Trophoblast cell (in vitro differentiated cells and primary cell): Measurements from ENCODE around the gene LCK.

Experiments used
- DNase-seq, 2 donors: peaks; one replicate each; pipeline ENCODE4 v3.0.0-alpha.2; 2016
- H2AFZ ChIP-seq: 2 replicates; pipeline ENCODE4 v1.6.1; 2013; ENCODE audit warnings: low read length, moderate library complexity, mild to moderate bottlenecking; ENCODE audit not compliant: insufficient read depth, poor library complexity
- H2AK5ac ChIP-seq: 2 replicates; pipeline ENCODE4 v1.6.1; 2013; ENCODE audit warnings: mild to moderate bottlenecking, low read length
- H2BK120ac ChIP-seq: 2 replicates; pipeline ENCODE4 v1.6.1; 2013; ENCODE audit warnings: low read length, mild to moderate bottlenecking, moderate library complexity; ENCODE audit not compliant: insufficient read depth, poor library complexity
- H2BK12ac ChIP-seq: 2 replicates; pipeline ENCODE4 v1.6.1; 2013; ENCODE audit warnings: mild to moderate bottlenecking, low read length, moderate library complexity
- H2BK5ac ChIP-seq: 2 replicates; pipeline ENCODE4 v1.6.1; 2013; ENCODE audit warnings: low read length, low read depth, moderate library complexity, mild to moderate bottlenecking; ENCODE audit not compliant: poor library complexity
- H3K14ac ChIP-seq: 2 replicates; pipeline ENCODE4 v1.6.1; 2013; ENCODE audit warnings: mild to moderate bottlenecking, low read length
- H3K18ac ChIP-seq: 2 replicates; pipeline ENCODE4 v1.6.1; 2013; ENCODE audit warnings: mild to moderate bottlenecking, low read length
- H3K23ac ChIP-seq: 2 replicates; pipeline ENCODE4 v1.6.1; 2013; ENCODE audit warnings: low read length
- H3K27ac ChIP-seq: 2 replicates; pipeline ENCODE4 v1.5.1; 2013; ENCODE audit warnings: low read depth, mild to moderate bottlenecking, inconsistent platforms, low read length, moderate library complexity
- H3K27me3 ChIP-seq: 2 replicates; pipeline ENCODE4 v1.6.1; 2013; ENCODE audit warnings: inconsistent platforms, mild to moderate bottlenecking, low read length, moderate library complexity; ENCODE audit not compliant: insufficient read depth
- H3K36me3 ChIP-seq, 2 experiments: 1 replicate in 1 of 2; 2 replicates in 1 of 2; pipeline ENCODE4 v1.6.1; 2013; ENCODE audit warnings: low read length in 2 of 2, mild to moderate bottlenecking in 2 of 2, moderate library complexity in 1 of 2; ENCODE audit not compliant: insufficient read depth in 2 of 2, control insufficient read depth in 1 of 2
- H3K4ac ChIP-seq: 2 replicates; pipeline ENCODE4 v1.6.1; 2013; ENCODE audit warnings: low read depth, mild to moderate bottlenecking, low read length, moderate library complexity
- H3K4me1 ChIP-seq, 2 experiments: 1 replicate in 1 of 2; 2 replicates in 1 of 2; pipeline ENCODE4 v1.6.1; 2013; ENCODE audit warnings: low read length in 2 of 2, mild to moderate bottlenecking in 2 of 2, moderate library complexity in 1 of 2; ENCODE audit not compliant: insufficient read depth in 2 of 2, control insufficient read depth in 1 of 2
- H3K4me2 ChIP-seq: 2 replicates; pipeline ENCODE4 v1.6.1; 2013; ENCODE audit warnings: inconsistent platforms, mild to moderate bottlenecking, low read length, moderate library complexity
- H3K4me3 ChIP-seq: 2 replicates; pipeline ENCODE4 v1.5.1; 2013; ENCODE audit warnings: mild to moderate bottlenecking, low read depth, low read length, inconsistent platforms
- H3K79me1 ChIP-seq: one replicate; pipeline ENCODE4 v1.6.1; 2013; ENCODE audit warnings: low read length
- H3K79me2 ChIP-seq: 2 replicates; pipeline ENCODE4 v1.6.1; 2013; ENCODE audit warnings: low read length, mild to moderate bottlenecking; ENCODE audit not compliant: control insufficient read depth, insufficient read depth, poor library complexity
- H3K9ac ChIP-seq: 2 replicates; pipeline ENCODE4 v1.6.1; 2013; ENCODE audit warnings: mild to moderate bottlenecking, low read length
- H3K9me3 ChIP-seq: 2 replicates; pipeline ENCODE4 v1.6.1; 2013; ENCODE audit warnings: low read depth, mild to moderate bottlenecking, control low read depth, inconsistent platforms, low read length; ENCODE audit not compliant: insufficient read depth
- H4K12ac ChIP-seq: 2 replicates; pipeline ENCODE4 v1.6.1; 2013; ENCODE audit warnings: low read depth, mild to moderate bottlenecking, low read length, moderate library complexity
- H4K8ac ChIP-seq: 2 replicates; pipeline ENCODE4 v1.6.1; 2013; ENCODE audit warnings: low read depth, mild to moderate bottlenecking, low read length, moderate library complexity
- H4K91ac ChIP-seq: one replicate; pipeline ENCODE4 v1.6.1; 2013; ENCODE audit warnings: low read depth, mild to moderate bottlenecking, low read length, moderate library complexity
- WGBS: extraction: QIAGEN DNeasy Blood & Tissue Kit; methylation state at CpG from one replicate; pipeline ENCODE4 v1.1.7; 2013; ENCODE audit warnings: missing lambda C conversion rate; ENCODE audit not compliant: insufficient read length, insufficient coverage; ENCODE audit errors: extremely low coverage; 5-methylcytosine and 5-hydroxymethylcytosine counted together

LCK gene

GRCh38 chr1:32234792-32235191, 16.3 kb upstream of the LCK start:
- Histone ChIP-seq H2BK5ac (no peak overlapping the region), H3K4me1 (peaks cover 0 to 3% of the 10 kb centered on the region in 2 experiments), H3K4me3 (peak overlapping the region; percentile 19), H3K4ac (no peak overlapping the region), H3K27ac (no peak overlapping the region), H2AK5ac (no peak overlapping the region), H3K23ac (no peak overlapping the region), H3K18ac (no peak overlapping the region), H3K79me2 (no peaks in the 10 kb centered on the region), H2BK12ac (no peak overlapping the region), H3K79me1 (no peaks in the 10 kb centered on the region), H4K91ac (no peak overlapping the region), H3K4me2 (no peak overlapping the region), H2BK120ac (no peak overlapping the region), H3K9me3 (no peaks in the 10 kb centered on the region), H3K27me3 (no peaks in the 10 kb centered on the region), H4K12ac (no peak overlapping the region), H3K36me3 (peaks cover 9 to 22% of the 10 kb centered on the region in 2 experiments), H3K9ac (no peak overlapping the region), H2AFZ (no peak overlapping the region), H4K8ac (no peak overlapping the region), H3K14ac (no peak overlapping the region)
- DNase-seq: no peak
- WGBS: no CpG with 5 or more reads among the region's 7 CpGs

DNA sequence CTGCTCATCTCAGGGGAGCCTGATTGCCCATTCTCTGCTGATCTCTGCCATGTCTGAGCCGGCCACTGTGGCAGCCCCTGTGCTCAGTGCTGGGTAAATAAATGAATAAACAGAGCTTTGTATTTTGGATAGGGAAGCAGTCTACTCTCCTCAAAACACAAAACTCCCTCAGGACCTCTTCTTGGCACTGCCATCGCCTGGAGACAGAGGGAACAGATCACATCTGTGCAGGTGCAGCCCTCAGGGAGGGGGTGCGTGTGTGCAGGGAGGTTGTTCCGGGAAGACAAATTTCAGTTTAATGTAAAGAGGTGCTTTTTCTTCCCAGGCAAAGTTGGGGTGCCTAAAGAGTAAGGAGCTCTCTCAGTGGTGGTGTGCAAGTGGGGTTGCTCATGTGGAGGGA, 11.7 kb upstream of the LCK start:
- Histone ChIP-seq H2BK120ac (no peak overlapping the region), H3K36me3 (peaks cover 0 to 2% of the 10 kb centered on the region in 2 experiments), H2AFZ (no peak overlapping the region), H3K14ac (no peak overlapping the region), H3K27me3 (no peaks in the 10 kb centered on the region), H3K18ac (no peak overlapping the region), H3K4ac (no peak overlapping the region), H3K23ac (no peak overlapping the region), H3K4me3 (no peak overlapping the region), H3K9me3 (no peaks in the 10 kb centered on the region), H2BK5ac (no peak overlapping the region), H3K9ac (no peak overlapping the region), H4K12ac (no peak overlapping the region), H2BK12ac (no peak overlapping the region), H4K8ac (no peak overlapping the region), H3K79me2 (no peaks in the 10 kb centered on the region), H4K91ac (no peak overlapping the region), H2AK5ac (no peak overlapping the region), H3K79me1 (no peaks in the 10 kb centered on the region), H3K27ac (no peak overlapping the region), H3K4me2 (peak overlapping the region; percentile 99), H3K4me1 (peaks cover 2 to 18% of the 10 kb centered on the region in 2 experiments)
- DNase-seq: no peak
- no CpG with 5 or more reads among the region's 4 CpGs for WGBS

DNA sequence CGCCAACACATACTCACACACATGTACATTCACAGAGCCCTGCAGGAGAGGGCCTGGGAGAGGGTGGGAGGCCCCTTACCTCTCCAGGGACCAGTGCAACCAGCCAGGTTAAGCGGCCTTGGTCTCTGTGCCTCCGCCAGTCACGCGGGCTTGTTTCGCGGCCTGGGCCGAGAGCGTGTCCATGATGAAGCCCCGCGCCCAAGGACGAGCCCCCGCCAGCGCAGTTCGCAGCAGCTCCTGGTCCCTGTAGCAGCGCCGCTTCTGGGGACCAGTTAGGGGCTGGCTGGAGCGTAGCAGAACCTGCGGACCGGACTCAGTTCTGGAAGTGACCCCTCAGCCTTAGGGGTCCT, 11.3 kb upstream of the LCK start:
- no peak overlapping the region for H3K27ac ChIP-seq
- H3K9ac ChIP-seq: no peak overlapping the region
- H4K12ac ChIP-seq: peak overlapping the region; percentile 66
- WGBS: no CpG with 5 or more reads among the region's 20 CpGs
- peak overlapping the region; percentile 64 for H3K14ac ChIP-seq
- no peak overlapping the region for H2BK5ac ChIP-seq
- no peaks in the 10 kb centered on the region for H3K36me3 ChIP-seq
- no peak overlapping the region for H3K23ac ChIP-seq
- no peak overlapping the region for H2AK5ac ChIP-seq
- DNase-seq: no peak
- H3K4me1 ChIP-seq: peaks cover 2 to 18% of the 10 kb centered on the region in 2 experiments
- H3K79me2 ChIP-seq: no peaks in the 10 kb centered on the region
- no peak overlapping the region for H2BK120ac ChIP-seq
- no peaks in the 10 kb centered on the region for H3K27me3 ChIP-seq
- no peak overlapping the region for H4K91ac ChIP-seq
- H3K4ac ChIP-seq: peak overlapping the region; percentile 17
- peak overlapping the region; percentile 37 for H3K18ac ChIP-seq
- H3K4me3 ChIP-seq: peak overlapping the region; percentile 31
- peak overlapping the region; percentile 99 for H3K4me2 ChIP-seq
- H4K8ac ChIP-seq: peak overlapping the region; percentile 13
- no peaks in the 10 kb centered on the region for H3K79me1 ChIP-seq
- peak overlapping the region; percentile 88 for H2AFZ ChIP-seq
- H3K9me3 ChIP-seq: no peaks in the 10 kb centered on the region
- H2BK12ac ChIP-seq: no peak overlapping the region

- peak overlapping the region; percentile 64 for H3K14ac ChIP-seq
- H3K4me1 ChIP-seq: peaks cover 2 to 18% of the 10 kb centered on the region in 2 experiments
- H3K23ac ChIP-seq: no peak overlapping the region
- no peak overlapping the region for H2BK12ac ChIP-seq
- peak; percentile 79 to 89 for DNase-seq
- no peaks in the 10 kb centered on the region for H3K79me2 ChIP-seq
- peak overlapping the region; percentile 17 for H3K4ac ChIP-seq
- no peaks in the 10 kb centered on the region for H3K79me1 ChIP-seq
- H2BK120ac ChIP-seq: no peak overlapping the region
- no peak overlapping the region for H3K27ac ChIP-seq
- peak overlapping the region; percentile 70 for H3K9ac ChIP-seq
- H2AK5ac ChIP-seq: no peak overlapping the region
- H2AFZ ChIP-seq: peak overlapping the region; percentile 88
- peak overlapping the region; percentile 13 for H4K91ac ChIP-seq
- no peak overlapping the region for H2BK5ac ChIP-seq
- H3K4me2 ChIP-seq: peak overlapping the region; percentile 99
- no peaks in the 10 kb centered on the region for H3K9me3 ChIP-seq
- peak overlapping the region; percentile 34 for H4K8ac ChIP-seq
- peak overlapping the region; percentile 66 for H4K12ac ChIP-seq
- WGBS: no CpG with 5 or more reads among the region's 62 CpGs
- peak overlapping the region; percentile 37 for H3K18ac ChIP-seq
- H3K36me3 ChIP-seq: no peaks in the 10 kb centered on the region
- H3K4me3 ChIP-seq: peak overlapping the region; percentile 77
- no peaks in the 10 kb centered on the region for H3K27me3 ChIP-seq
Measured at GRCh38 chr1:32240140-32240951, 10.7 kb upstream of the LCK start.
